ENCODE data around the gene GSE1. TPM values are rescaled to one million over a fixed set of nuclear protein-coding genes. Genes with fewer than 3 reads are reported as not detected.

Gene GSE1
- total and polyA plus RNA-seq, 2 experiments from 2014 or later = 32.4 to 135 TPM

GRCh38 chr16:85571813-85572619 lies 41.1 kb upstream of the GSE1 start:
- Histone ChIP-seq H3K27me3 (ENCODE audit: insufficient read depth) (no peaks in the 10 kb centered on the region), H3K9me2 (ENCODE audit: insufficient read depth) (no peaks in the 10 kb centered on the region), H3F3A (replicated peaks; ENCODE audit: low read depth) (peaks cover 35% of the 10 kb centered on the region), H3K4me3 (no peak overlapping the region), H3K79me2 (replicated peaks; ENCODE audit: insufficient read depth) (peaks cover 87% of the 10 kb centered on the region), H3K4me1 (ENCODE audit: insufficient read depth) (peaks cover 64% of the 10 kb centered on the region), H4K20me1 (replicated peaks; ENCODE audit: insufficient read depth) (no peaks in the 10 kb centered on the region; the same call in 1 of the 2 replicates), H3K36me3 (ENCODE audit: insufficient read depth) (no peaks in the 10 kb centered on the region), H3K4me2 (no peak overlapping the region), H2AFZ (no peak overlapping the region), H3K27ac (ENCODE audit: low read depth) (no peak overlapping the region)
- H3K27ac Mint-ChIP-seq = no peak overlapping the region
- TF ChIP-seq NANOG (IDR thresholded peaks at IDR 0.05; ENCODE audit: borderline replicate concordance) (no peak), EZH2 (IDR thresholded peaks at IDR 0.05; ENCODE audit: low read depth, unreplicated experiment) (no peak)
- peaks cover 6% of the 10 kb centered on the region for H3K9me3 Mint-ChIP-seq
- peaks cover 23% of the 10 kb centered on the region for H3K27me3 Mint-ChIP-seq (ENCODE audit: insufficient read depth, low read depth, poor library complexity)
- ATAC-seq = no peak
- H3K4me3 Mint-ChIP-seq = no peak overlapping the region
- H3K36me3 Mint-ChIP-seq (ENCODE audit: low read depth) = peaks cover 14% of the 10 kb centered on the region
- DNase-seq (ENCODE audit: low spot score) = no peak
- peaks cover 72% of the 10 kb centered on the region for H3K4me1 Mint-ChIP-seq

- H3K4me1 Mint-ChIP-seq = peaks cover 78% of the 10 kb centered on the region
- Histone ChIP-seq H3K27me3 (ENCODE audit: insufficient read depth) (no peaks in the 10 kb centered on the region), H3K27ac (ENCODE audit: low read depth) (no peak overlapping the region), H3K4me3 (no peak overlapping the region), H4K20me1 (replicated peaks; ENCODE audit: insufficient read depth) (no peaks in the 10 kb centered on the region; the same call in 1 of the 2 replicates), H3F3A (replicated peaks; ENCODE audit: low read depth) (peaks cover 38% of the 10 kb centered on the region), H3K4me2 (no peak overlapping the region), H3K9me2 (ENCODE audit: insufficient read depth) (no peaks in the 10 kb centered on the region), H3K36me3 (ENCODE audit: insufficient read depth) (no peaks in the 10 kb centered on the region), H3K4me1 (ENCODE audit: insufficient read depth) (peaks cover 67% of the 10 kb centered on the region), H2AFZ (no peak overlapping the region), H3K79me2 (replicated peaks; ENCODE audit: insufficient read depth) (peaks cover 76% of the 10 kb centered on the region)
- peaks cover 6% of the 10 kb centered on the region for H3K9me3 Mint-ChIP-seq
- no peak overlapping the region for H3K27ac Mint-ChIP-seq
- H3K36me3 Mint-ChIP-seq (ENCODE audit: low read depth) = peaks cover 12% of the 10 kb centered on the region
- no peak for ATAC-seq
- TF ChIP-seq STAT1 (IDR thresholded peaks at IDR 0.05; ENCODE audit: unreplicated experiment) (no peak), EZH2 (IDR thresholded peaks at IDR 0.05; ENCODE audit: low read depth, unreplicated experiment) (no peak), CREB1 (CRISPR knock-in tag; IDR thresholded peaks at IDR 0.05; ENCODE audit: low read depth) (no peak)
- no peak for DNase-seq (ENCODE audit: low spot score)
- no peak overlapping the region for H3K4me3 Mint-ChIP-seq
- peaks cover 20% of the 10 kb centered on the region for H3K27me3 Mint-ChIP-seq (ENCODE audit: insufficient read depth, low read depth, poor library complexity)
Measured at GRCh38 chr16:85573045-85573695, 40.0 kb upstream of the GSE1 start.

GRCh38 chr16:85573696-85574641 lies 39.2 kb upstream of the GSE1 start:
- Histone ChIP-seq H4K20me1 (replicated peaks; ENCODE audit: insufficient read depth) (no peaks in the 10 kb centered on the region; the same call in 1 of the 2 replicates), H3K79me2 (replicated peaks; ENCODE audit: insufficient read depth) (peaks cover 68% of the 10 kb centered on the region), H2AFZ (no peak overlapping the region), H3K4me2 (0 out of 2 replicates have a peak overlapping the region, but pooled peaks have one; percentile 29), H3K4me3 (no peak overlapping the region), H3K27me3 (ENCODE audit: insufficient read depth) (no peaks in the 10 kb centered on the region), H3K9me2 (ENCODE audit: insufficient read depth) (no peaks in the 10 kb centered on the region), H3K4me1 (ENCODE audit: insufficient read depth) (peaks cover 70% of the 10 kb centered on the region), H3K36me3 (ENCODE audit: insufficient read depth) (no peaks in the 10 kb centered on the region), H3K27ac (ENCODE audit: low read depth) (no peak overlapping the region), H3F3A (replicated peaks; ENCODE audit: low read depth) (peaks cover 46% of the 10 kb centered on the region)
- TF ChIP-seq CTCF (conservative IDR thresholded peaks at IDR 0.05; ENCODE audit: low read depth in 2 of 2) = peak in 1 of 2 experiments; percentile 17; a peak in 1 of 4 replicates
- no peak for TF ChIP-seq REST (IDR thresholded peaks at IDR 0.05; ENCODE audit: unreplicated experiment)
- TF ChIP-seq EZH2 (IDR thresholded peaks at IDR 0.05; ENCODE audit: low read depth, unreplicated experiment) = no peak
- peaks cover 21% of the 10 kb centered on the region for H3K27me3 Mint-ChIP-seq (ENCODE audit: insufficient read depth, low read depth, poor library complexity)
- H3K4me1 Mint-ChIP-seq = peaks cover 80% of the 10 kb centered on the region
- H3K9me3 Mint-ChIP-seq = peaks cover 6% of the 10 kb centered on the region
- DNase-seq (ENCODE audit: low spot score) = no peak
- H3K4me3 Mint-ChIP-seq = no peak overlapping the region
- H3K27ac Mint-ChIP-seq = no peak overlapping the region
- no peak for ATAC-seq
- H3K36me3 Mint-ChIP-seq (ENCODE audit: low read depth) = peaks cover 7% of the 10 kb centered on the region
